Fibroblast of skin of scalp (primary cell): ENCODE data around the gene ST6GALNAC6.
"Not testable (repeated sequence)": the region's sequence is repeated elsewhere in the genome, so short reads cannot be mapped to it uniquely, and the experiment has no call there.

ENCODE experiments used
- DNase-seq: peaks from one replicate; pipeline ENCODE4 v3.0.0-alpha.2; 2013

The ST6GALNAC6 gene

DNA sequence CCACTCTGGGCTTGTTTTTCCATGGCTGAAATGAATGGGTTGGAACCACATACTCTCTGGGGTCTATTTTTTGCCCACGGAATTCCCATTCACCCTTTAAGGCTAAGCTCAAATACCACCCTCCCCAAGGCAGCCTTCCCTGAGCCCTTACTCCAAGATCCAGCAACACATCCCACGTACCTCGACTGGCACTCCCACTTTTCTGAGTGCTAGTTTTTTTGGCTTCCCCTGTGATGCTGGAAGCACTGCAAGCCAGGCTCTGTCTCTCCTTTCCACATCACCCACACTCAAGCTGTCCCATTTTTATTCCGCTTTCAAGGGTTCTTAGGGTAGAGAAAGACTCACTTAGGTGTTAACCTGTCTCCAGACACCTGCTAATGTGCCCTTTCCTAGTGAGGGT lies 6.0 kb downstream of the ST6GALNAC6 start:
- DNase-seq: no peak

DNA sequence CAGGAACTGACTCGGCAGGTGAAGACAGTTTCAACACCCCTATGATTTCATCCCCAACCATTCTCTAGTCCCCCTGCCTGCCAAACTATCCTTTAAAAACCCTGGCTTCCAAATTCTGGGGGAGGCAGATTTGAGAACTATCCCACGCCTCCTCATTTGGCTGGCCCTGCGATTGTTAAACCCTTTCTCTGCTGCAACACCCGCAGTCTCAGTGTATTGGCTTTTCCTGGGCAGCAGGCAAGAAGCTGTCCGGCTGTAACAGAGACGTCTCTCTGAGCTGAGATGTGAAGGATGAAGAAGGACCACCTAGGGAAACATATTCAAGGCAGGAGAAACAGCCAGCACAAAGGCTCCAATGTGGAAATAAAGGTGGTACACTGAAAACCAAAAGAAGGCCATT lies 6.6 kb downstream of the ST6GALNAC6 start:
- no peak for DNase-seq

DNA sequence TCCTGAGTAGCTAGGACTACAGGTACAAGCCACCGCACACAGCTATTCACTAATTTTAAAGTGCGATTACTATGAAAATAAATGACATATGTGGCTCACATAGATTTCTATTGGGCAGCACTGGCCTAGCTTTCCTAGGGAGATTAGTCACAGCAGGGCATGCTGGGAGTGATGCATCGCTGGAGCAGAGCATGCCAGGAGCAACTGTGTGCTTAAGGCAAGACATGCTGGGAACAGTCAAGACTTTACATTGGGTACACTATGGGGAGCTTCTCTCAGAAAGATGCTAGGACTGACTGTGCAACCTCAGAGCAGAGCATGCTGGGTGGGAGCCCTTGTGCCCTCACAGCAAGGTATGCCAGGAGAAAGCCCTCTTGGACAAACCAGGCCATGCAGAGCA lies 9.3 kb downstream of the ST6GALNAC6 start:
- DNase-seq: no peak

DNA sequence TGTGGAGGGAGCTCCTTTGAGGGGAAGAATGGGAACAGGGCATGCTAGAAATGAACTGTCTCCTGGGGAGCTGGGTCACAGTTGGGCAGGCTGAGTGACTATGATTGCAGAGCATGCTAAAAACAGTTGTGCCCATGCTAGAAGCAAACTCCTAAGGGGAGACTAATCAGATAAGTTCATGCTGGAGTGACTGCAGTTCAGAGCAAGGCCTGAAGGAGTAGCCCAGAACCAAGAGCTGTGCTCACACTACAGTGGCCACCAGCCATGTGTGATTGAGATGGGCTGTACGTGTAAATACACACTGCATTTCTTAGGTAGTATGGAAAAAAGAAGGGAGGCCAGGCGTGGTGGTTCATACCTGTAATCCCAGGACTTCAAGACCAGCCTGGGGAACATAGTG lies 11.6 kb downstream of the ST6GALNAC6 start:
- no peak for DNase-seq

DNA sequence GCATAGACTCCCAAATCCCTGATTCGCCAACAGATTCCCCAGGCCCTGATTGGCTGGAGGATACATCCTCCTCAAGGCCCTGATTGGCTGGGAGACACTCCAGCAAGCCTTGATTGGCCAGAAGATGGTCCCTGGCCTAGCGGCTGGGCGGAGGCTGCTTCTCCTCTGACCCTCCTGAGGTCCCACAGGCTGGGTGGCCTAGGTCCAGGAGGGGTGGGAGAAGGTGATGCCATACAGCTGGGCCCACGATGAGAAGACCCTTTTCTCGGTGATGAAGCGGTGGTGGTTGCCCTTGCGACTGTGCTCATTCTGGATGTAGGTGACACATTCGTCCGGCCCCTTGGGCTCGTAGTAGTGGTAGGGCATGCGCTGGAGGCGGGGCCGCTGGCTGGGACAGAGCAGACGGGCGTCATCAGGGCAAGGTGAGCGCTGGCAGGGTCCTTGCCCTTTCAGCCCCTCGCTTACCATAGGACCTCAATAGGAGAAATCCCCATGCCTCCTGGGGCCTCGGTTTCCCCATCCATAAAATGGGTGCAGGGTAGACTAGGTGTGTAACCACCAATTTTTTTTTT lies 12.9 kb downstream of the ST6GALNAC6 start:
- DNase-seq: no peak

DNA sequence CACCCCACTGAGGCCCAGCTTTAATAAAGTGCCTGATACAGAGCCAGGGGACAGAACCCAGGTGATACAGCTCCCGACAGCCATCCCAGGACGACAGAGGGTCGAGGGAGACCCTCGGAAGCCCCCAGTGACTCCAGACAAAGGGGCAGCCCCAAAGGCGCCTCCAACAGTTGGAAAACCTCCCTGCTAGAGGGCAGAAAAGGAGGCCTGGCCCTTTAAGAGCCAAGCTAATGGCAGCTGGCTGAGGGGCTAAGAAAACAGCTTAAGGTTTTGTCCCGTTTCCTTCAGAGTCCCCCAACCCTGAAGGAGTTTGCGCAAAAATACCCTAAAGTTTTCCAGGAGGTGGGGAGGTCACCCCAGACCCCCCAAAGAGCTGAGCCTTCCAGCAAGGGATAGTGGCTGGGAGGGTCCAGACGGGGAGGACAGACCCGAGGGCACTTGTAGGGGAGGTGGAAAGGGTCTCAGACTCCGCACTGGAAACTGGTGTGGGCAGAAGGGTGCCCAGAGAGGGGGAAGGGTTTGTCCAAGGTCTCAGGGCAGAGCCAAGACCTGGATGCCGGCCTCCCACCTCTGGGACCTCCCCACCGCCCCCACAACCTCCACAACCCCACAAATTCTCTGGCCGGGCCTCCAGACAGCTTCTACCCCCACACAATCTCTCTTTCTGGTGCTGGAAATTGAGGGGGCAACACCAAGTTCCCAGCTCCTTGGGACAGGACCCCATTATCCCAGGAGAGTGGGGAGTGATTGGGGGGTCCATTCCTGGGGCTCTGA lies 13.7 kb downstream of the ST6GALNAC6 start:
- DNase-seq: no peak

DNA sequence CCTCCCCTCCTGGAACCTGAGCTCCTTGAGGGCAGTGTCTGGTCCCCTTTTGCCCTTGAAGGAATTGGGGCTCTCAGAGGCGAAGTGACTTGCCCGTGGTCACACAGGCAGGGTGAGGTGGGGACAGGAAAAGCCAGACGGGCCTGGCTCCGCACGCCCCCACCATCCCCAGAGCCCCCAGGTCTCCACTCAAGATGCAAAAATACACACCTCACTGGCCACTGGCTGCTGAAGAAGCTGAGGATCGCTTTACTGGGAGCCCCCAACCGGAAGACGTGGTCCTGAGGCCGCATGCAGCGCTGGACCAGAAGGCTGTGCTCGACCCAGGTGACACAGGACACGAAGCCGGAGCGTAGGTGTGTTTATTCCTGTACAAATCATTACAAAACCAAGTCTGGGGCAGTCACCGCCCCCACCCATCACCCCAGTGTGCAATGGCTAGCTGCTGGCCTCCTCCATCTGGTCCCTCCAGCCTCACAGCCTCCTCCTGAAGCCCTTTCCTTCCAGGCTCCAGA lies 14.4 kb downstream of the ST6GALNAC6 start:
- DNase-seq: no peak

DNA sequence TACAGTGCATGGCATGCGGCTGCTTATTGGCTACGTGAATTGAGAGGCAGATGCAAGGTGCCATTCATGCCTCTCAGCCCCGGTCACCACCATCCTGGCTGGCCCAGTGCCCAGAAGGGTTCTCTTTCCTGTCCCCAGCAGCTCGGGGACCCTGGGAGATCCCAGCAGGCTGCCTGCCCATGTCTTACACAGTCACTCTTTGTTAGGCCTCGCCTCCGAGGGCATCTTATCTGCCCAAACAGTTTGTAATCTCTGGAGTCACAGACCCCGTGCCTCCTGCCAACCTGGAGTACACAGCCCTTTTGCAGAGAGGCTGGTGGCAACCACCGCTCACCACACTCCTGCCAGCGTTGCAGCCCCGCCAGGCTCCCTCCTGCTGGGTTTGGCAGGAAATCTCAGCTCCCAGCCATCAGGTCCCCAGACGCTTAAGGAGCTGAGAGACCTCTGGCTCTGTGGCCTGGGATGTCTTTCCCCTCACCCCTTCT lies 14.9 kb downstream of the ST6GALNAC6 start:
- peak; percentile 50 for DNase-seq

DNA sequence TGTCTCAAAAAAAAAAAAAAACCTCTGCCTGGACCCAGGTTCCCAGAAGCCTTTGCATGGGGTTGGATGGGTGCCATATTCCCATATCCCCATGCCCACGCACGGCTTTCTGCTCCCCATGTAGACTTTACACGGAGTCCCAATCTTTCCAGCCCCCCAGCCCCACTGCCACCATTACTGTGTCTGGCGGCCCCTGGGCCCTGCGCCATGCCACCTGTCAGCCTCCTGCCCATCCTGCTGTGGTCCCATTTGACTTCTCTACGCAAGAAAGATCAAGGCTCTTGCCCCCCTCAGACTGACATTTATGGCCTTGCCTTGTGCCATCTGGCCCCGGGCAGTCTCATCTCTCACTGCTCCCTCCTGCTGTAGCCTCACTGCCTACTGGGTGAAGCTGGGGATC lies 15.4 kb downstream of the ST6GALNAC6 start:
- no peak for DNase-seq

DNA sequence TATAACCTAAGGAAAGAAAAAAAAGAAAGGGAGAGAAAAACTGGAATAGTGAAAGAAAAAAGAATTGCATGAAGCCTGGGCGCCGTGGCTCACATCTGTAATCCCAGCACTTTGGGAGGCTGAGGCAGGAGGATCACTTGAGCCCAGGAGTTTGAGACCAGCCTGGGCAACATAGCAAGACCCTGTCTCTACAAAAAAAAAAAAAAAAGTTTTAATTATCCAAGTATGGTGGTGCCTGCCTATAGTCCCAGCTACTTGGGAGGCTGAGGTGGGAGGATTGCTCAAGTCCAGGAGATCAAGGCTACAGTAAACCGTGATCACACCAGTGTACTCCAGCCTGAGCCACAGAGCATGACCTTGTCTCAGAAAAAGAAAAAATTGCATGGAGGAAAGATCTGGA lies 17.7 kb downstream of the ST6GALNAC6 start:
- not testable (repeated sequence) for DNase-seq

DNA sequence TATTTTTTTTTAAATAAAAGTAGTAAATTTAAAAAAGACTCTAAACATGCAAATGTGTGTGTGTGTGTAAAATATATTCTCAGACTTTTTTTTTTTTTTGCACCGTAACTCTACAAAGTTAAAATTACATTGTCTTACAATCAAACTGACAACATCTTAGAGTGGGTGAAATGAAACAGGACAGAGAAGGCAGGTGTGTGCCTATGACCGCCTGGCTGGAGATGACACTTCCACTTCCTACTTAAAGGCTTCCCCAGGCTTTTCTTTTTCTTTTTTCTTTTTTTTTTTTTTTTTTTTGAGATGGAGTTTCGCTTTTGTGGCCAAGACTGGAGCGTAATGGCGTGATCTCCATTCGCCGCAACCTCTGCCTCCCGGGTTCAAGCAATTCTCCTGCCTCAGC lies 19.3 kb downstream of the ST6GALNAC6 start:
- no peak for DNase-seq

DNA sequence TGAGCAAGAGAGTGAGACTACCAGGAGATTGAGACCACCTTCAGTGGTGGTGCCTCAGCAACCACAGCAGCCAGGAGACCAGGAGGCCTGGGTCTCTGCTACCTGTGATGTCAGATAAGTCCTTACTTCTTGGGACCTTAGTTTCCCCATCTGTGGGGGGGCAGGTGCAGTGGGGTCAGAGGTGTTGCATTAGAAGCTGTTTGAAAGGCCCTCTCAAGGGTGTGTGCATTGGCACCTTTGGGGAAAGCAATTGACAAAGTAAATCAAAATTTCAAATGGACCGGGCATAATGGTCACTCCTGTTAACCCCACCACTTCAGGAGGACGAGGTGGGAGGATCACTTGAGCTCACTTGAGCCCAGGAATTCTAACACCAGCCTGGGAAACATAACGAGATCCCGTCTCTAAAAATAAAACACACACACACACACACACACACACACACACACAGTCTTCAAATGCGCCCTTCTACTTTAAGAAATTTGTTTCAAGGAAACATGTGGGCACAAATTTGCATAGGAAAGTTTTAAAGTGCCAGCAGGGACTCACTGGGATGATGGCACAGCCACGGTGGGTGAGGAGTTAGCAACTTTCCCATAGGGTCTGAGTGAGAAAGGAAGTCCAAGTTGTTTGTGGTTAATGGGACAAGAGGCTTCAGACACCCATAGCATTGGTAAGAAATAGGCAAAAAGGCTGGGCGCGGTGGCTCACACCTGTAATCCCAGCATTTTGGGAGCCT lies 20.6 kb downstream of the ST6GALNAC6 start:
- no peak for DNase-seq

DNA sequence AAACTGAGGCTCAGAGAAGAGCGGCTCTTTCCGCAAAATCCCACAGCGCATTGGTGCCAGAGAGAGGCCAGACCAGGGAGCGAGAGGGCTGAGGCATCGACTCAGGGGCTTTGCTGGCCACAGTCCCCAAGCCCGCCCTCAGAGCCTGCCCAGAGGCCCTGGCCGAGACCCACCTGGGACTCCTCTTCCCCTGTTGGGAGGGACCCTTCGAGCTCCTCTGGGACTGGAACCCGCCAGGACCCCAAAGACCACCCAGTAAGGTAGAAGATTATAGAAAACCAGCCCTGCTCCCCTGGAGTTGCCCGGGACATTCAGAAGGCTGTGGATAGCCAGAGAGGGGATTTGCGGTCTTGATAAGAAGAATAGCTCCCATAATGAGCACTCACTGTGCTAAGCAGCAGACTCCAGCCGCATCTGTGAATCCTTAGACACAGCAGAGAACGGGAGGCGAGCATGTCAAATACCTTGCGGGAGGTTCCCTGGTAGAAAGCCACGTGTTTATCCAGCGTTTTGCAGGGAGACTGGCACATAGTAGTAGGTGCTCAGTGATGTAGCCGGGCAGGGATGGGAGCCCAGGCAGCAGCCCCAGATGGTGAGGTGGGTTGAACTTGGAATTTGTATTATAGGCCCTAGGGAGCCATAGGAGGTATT lies 21.3 kb downstream of the ST6GALNAC6 start:
- DNase-seq: no peak

DNA sequence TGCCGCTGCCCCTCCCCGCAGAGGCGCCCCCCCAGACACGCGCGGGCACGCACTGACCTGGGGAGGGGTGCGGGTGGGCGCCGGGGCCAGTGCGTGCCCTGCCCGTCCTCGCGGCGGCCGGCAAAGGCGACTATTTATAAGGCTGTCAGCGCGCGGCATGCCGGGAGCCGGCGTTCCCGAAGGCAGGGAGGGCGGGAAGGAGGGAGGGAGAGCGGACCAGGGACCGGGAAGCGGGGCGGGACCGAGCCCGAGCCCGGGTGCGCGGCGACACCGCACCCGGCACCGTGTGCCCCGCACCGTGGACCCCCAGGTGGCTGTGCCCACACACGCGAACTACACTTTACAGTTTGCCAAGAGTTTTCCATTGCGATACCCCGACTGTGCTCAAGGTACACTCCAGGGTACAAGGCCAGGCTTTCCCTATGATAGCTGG lies 21.8 kb downstream of the ST6GALNAC6 start, which contains the start of gene AK1:
Gene AK1, minus strand, starts transcription at position 110 of the 433 bp plus-strand sequence. CDS start 3,058 bp downstream, outside the sequence.
- peak; percentile 65 for DNase-seq

DNA sequence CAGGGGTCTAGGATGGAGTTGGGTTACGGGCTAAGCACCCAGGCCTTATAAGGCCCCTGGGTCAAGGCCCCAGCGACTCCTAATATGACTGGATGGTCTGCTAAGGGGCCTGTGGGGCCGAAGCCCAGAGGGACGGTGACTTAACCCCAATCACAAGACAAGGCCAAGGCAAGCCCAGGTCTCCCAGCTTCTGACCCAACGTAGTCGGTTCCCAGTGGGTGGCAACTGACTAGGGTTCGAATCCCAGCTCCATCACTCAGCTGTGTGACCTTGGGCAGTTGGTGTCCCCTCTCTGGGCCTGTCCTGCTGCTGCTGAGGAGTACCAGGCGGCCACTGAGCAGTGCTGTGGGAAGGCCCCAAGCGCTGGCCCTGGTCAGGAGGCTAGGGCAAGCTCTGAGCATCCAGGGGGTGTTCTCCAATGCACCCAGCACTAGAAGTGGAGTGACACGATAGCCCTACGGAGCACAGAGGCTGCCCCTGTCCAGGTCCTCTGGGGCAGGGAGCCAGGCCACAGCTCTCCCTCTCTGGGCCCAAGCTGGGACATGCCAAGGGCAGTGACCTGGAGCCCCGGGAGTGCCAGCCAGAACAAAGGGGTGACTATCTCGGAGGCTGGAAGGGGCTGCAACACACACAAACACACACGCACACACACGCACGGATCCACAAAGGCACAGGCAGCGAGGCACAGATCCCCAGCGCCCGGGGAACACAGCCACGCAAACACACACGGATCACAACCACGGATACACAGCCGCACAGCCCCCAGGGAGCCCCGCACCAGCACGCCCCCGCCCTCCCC lies 22.4 kb downstream of the ST6GALNAC6 start:
- no peak for DNase-seq

DNA sequence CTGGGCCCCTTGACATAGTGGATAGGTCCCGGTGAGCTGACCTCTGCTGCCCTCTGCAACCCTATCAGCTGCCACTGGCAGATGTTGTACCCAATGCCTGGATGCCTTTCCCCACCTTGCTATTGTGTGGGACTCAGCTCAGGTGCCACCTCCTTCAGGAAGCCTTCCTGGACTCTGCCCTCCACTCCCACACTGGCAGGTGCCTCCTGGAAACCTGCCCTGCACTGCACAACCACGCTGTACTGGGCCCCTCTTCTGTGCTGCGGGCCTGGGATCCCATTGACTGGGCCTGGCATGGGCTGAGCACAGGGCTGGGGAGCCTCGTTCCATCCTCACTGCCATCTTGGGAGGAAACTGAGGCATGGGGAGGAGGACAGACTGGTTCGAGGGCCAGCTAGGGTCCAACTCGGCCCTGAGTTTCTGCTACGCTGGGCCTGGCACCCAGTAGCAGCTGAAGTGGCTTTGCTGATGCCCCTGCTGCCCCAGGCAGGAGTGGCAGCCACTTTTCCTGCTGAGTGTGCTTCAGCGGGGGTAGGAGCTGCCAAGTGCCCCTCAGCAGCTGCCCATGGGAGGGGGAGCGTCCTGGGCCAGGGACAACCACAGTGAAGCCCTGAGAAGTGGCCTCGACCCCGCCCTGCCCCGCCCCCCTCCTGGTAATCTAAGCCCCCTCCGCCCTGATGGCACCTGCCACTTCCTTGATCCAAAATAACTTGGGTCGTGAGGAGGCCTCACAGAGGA lies 23.2 kb downstream of the ST6GALNAC6 start:
- no peak for DNase-seq

DNA sequence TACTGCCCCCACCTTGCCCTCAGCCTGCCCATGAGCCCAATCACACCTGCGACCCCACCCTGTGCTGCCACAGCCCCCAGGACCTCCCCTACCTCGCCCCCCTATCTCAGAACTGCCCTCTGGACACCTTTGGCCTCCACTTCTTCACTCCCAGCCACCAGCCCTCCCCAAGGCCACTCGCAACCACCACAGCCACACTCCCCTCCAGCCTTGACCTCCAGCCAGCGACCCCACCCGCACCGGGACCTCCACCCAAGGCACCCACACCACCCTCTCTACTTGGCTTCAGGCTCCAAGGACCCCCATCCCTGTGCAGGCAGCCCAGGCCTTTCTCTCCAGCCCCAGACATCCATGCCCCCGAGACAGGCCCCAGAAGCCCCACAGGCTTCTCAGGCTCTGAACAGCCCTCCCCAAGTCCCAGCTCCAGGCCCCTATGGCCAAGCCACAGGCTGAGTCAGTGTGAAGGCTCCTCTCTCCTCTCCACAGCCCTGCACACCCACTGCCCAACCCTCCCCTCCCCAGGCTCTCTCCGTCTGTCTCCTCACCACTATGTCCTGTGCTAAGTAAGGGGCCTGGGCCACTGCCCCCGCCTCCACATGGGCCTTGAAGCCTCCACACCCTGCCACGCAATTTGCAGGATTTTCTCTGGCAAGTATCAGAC lies 24.0 kb downstream of the ST6GALNAC6 start:
- peak; percentile 65 for DNase-seq

DNA sequence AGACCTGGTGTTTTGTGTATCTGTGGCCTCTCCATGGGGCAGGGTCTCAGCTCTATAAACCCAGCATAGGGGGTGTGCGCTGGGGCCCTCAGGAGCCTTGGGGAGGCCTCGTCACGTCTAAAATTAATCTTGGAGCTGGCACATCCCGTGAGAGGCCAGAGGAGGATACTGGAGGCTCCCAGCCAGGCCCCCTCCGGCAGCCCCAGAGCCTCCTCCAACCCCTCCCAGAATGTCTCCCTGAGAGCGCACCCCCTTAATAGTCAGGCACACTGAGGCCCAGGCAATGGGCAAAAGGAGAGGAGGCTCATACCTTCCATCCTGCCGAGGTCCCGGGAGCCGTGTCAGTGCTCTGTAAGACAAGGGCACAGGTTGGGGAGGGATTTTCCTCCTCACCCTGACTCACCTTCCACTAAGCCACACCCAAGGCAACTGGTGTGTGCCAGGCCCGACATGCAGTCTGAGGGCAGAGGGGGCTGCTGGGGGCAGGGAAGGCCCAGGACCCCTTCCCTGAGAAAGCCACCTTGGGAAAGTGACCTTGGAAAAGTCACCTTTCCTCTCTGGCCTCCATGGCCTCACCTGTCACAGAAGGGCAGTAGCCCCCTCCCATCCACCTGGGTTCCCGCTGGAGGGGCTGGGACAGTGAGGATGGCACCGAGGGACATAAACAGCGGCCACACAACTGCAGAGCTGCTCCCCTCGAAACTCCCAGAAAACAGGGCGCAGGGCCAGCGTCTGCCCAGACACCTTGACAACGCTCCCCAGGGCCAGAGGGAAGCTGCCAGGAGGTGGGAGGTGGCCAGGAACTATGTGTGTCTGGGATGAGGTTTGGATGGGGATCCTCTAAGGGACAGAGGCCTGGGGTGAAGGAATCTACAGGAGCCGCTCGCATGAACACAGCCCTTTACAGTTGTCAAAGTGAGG lies 24.8 kb downstream of the ST6GALNAC6 start:
- no peak for DNase-seq

DNA sequence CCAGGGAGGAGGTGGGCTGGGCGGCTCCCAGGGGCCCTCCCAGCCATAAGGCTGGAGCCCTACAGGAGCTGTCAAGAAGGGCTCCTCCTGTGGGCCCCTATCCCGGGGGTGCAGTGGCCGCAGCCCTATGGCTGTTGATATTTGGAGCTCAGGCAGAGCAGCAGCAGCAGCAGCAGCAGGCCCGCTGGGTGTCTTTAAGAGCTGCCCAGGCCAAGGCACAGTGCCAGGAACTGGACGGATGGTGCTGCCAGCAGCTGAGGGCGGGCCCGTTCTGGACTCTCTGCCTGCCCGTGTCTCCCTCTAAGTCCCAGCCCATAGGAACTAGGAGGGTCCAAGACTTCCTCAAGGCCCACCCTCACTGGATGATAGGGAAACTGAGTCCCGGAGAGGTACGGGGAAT lies 25.5 kb downstream of the ST6GALNAC6 start:
- no peak for DNase-seq
